ENCODE data around the gene CD55.

- TF ChIP-seq CTCF (conservative IDR thresholded peaks at IDR 0.05; ENCODE audit: low read length) (no peak), EZH2phosphoT487 (IDR thresholded peaks at IDR 0.05; ENCODE audit: borderline replicate concordance) (no peak)
These were observed 40.8 kb upstream of the CD55 start for GRCh38 chr1:207280706-207281105.

Data from Loucy (cell line).